Astrocyte (in vitro differentiated cells and primary cell): ENCODE measurements around the gene KLHL30.

ENCODE experiments used
- EZH2 ChIP-seq: IDR thresholded peaks from 2 replicates; pipeline ENCODE4 v1.6.1; 2012; ENCODE audit warnings: mild to moderate bottlenecking, low read length, inconsistent platforms; ENCODE audit not compliant: insufficient read depth
- TF ChIP-seq, protein P1 (sequence below): IDR thresholded peaks from 2 replicates; pipeline ENCODE4 v1.5.1; 2011; ENCODE audit warnings: low read depth, mild to moderate bottlenecking, inconsistent platforms, low read length, moderate library complexity; ENCODE audit not compliant: insufficient read depth

DNA sequence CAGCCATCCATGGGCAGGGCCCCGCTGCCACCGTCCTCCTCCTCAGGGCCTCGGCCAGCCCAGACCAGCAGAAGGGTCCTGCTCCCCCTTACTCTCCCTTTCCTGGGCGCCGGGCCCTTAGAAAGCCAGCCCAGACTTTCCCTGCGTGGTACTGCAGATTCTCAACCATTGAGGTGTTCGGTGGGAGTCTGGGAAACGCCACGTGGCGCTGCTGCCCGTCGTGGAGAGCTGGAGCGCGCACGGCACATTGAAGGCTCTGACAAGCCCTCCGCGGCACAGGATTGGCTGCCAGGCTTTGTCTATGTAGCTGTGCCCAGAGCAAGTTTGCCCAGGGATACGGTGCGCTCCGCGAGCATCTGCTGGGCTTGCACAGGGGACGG is 10.4 kb upstream of the KLHL30 start:
- TF ChIP-seq, protein P1, sequence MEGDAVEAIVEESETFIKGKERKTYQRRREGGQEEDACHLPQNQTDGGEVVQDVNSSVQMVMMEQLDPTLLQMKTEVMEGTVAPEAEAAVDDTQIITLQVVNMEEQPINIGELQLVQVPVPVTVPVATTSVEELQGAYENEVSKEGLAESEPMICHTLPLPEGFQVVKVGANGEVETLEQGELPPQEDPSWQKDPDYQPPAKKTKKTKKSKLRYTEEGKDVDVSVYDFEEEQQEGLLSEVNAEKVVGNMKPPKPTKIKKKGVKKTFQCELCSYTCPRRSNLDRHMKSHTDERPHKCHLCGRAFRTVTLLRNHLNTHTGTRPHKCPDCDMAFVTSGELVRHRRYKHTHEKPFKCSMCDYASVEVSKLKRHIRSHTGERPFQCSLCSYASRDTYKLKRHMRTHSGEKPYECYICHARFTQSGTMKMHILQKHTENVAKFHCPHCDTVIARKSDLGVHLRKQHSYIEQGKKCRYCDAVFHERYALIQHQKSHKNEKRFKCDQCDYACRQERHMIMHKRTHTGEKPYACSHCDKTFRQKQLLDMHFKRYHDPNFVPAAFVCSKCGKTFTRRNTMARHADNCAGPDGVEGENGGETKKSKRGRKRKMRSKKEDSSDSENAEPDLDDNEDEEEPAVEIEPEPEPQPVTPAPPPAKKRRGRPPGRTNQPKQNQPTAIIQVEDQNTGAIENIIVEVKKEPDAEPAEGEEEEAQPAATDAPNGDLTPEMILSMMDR: no peak
- TF ChIP-seq EZH2: no peak
